Measurements from ENCODE around the gene GPD1. TPM values are rescaled to one million over a fixed set of nuclear protein-coding genes. Genes with fewer than 3 reads are reported as not detected.
"Not testable (repeated sequence)": the region's sequence is repeated elsewhere in the genome, so short reads cannot be mapped to it uniquely, and the experiment has no call there.

Gene GPD1
- total RNA-seq, 2 experiments from 2014 or later, result 0.30 TPM; not detected in 1

GRCh38 chr12:50077099-50077498, 26.7 kb upstream of the GPD1 start:
- ATAC-seq (no peak), DNase-seq (no peak)
- Mint-ChIP-seq H3K4me3 (no peak overlapping the region), H3K27ac (no peak overlapping the region), H3K9me3 (ENCODE audit: low read depth) (no peaks in the 10 kb centered on the region), H3K27me3 (no peaks in the 10 kb centered on the region), H3K4me1 (peaks cover 2% of the 10 kb centered on the region), H3K36me3 (no peaks in the 10 kb centered on the region)
- CTCF ChIA-PET, result interaction anchor here (1.2 to 11.6 kb wide), 8 partner anchors 10 to 253 kb away, joined by 3 to 221 read pairs (median 6); partner anchors contain the start of gene COX14

DNA sequence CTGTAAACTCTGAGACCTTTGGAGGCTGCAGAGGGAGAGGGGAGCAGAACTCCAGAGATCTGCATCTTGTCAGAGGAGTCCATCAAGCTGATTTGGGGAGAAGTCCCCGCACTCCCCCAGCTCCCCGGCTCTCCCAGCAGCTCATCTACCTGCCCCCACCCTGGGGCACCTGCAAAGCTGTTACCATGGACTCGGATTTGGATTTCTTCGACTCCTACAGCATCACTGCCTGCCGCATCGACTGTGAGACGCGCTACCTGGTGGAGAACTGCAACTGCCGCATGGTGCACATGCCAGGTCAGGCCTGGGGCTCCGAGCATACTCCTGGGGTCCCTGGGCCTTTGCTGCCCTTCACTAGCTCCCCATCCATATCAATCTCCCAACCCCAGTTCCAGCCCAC, 25.5 kb upstream of the GPD1 start:
- H3K27me3 Mint-ChIP-seq, result no peaks in the 10 kb centered on the region
- CTCF ChIA-PET, result interaction anchor here (0.6 to 1.8 kb wide), 4 partner anchors 11 to 941 kb away, joined by 3 to 8 read pairs (median 3); no protein-coding TSS in a partner anchor
- ATAC-seq (no peak), DNase-seq (no peak)
- no peaks in the 10 kb centered on the region for H3K9me3 Mint-ChIP-seq (ENCODE audit: low read depth)
- H3K4me3 Mint-ChIP-seq, result no peak overlapping the region
- H3K36me3 Mint-ChIP-seq, result no peaks in the 10 kb centered on the region
- peaks cover 2% of the 10 kb centered on the region for H3K4me1 Mint-ChIP-seq
- no peak overlapping the region for H3K27ac Mint-ChIP-seq

DNA sequence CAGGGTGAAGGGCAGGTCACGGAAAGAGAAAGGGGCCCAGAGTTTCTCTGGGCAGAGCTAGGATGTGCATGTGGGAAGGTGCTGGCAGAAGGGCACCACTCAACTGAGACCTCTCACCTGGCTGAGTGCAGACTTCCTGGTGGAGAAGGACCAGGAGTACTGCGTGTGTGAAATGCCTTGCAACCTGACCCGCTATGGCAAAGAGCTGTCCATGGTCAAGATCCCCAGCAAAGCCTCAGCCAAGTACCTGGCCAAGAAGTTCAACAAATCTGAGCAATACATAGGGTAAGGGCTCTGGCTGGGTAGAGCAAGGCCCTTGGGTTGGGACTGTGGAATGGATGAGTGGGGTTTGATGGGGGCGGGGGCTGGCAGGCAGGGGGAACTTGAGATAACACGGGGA, 24.0 kb upstream of the GPD1 start:
- ATAC-seq, result no peak
- no peak for DNase-seq
- Mint-ChIP-seq H3K9me3 (ENCODE audit: low read depth) (no peaks in the 10 kb centered on the region), H3K27me3 (no peaks in the 10 kb centered on the region), H3K4me1 (peaks cover 9% of the 10 kb centered on the region), H3K4me3 (no peak overlapping the region), H3K27ac (no peak overlapping the region), H3K36me3 (no peaks in the 10 kb centered on the region)
- CTCF ChIA-PET, result interaction anchor here (1.1 to 1.5 kb wide), 2 partner anchors 9 to 235 kb away, joined by 3 to 6 read pairs; no protein-coding TSS in a partner anchor

DNA sequence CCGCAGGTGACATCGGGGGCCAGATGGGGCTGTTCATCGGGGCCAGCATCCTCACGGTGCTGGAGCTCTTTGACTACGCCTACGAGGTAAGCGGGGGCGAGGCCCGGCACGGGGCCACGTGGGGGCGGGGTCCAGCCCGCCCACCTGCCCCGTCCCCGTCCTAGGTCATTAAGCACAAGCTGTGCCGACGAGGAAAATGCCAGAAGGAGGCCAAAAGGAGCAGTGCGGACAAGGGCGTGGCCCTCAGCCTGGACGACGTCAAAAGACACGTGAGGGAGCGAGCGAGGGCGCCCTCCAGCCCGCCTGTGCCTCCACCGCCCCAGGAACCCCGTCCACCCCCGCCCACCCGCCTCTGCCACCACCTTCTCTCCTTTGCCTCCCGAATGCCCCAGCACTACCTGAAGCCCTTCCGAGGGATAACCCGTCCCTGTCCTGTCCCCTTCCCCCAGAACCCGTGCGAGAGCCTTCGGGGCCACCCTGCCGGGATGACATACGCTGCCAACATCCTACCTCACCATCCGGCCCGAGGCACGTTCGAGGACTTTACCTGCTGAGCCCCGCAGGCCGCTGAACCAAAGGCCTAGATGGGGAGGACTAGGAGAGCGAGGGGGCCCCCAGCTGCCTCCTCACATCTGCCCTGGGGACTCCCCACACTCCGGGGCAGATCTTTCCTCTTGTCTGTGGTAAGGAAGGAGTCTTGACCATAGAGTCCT, 22.6 kb upstream of the GPD1 start:
- Mint-ChIP-seq H3K4me3 (no peak overlapping the region), H3K9me3 (ENCODE audit: low read depth) (no peaks in the 10 kb centered on the region), H3K36me3 (no peaks in the 10 kb centered on the region), H3K27me3 (no peaks in the 10 kb centered on the region), H3K4me1 (peaks cover 14% of the 10 kb centered on the region), H3K27ac (no peak overlapping the region)
- CTCF ChIA-PET, result interaction anchor here (1.1 kb wide), 1 partner anchor 29 kb away, joined by 3 read pairs; no protein-coding TSS in a partner anchor
- ATAC-seq (no peak), DNase-seq (no peak)

GRCh38 chr12:50082644-50083043, 21.2 kb upstream of the GPD1 start:
- Mint-ChIP-seq H3K4me3 (no peak overlapping the region), H3K4me1 (peaks cover 25% of the 10 kb centered on the region), H3K36me3 (no peaks in the 10 kb centered on the region), H3K27me3 (no peaks in the 10 kb centered on the region), H3K27ac (no peak overlapping the region), H3K9me3 (ENCODE audit: low read depth) (no peaks in the 10 kb centered on the region)
- CTCF ChIA-PET, result interaction anchor here (1.1 to 3.0 kb wide), 7 partner anchors 12 to 116 kb away, joined by 3 to 13 read pairs (median 4); no protein-coding TSS in a partner anchor
- DNase-seq (no peak), ATAC-seq (no peak)

DNA sequence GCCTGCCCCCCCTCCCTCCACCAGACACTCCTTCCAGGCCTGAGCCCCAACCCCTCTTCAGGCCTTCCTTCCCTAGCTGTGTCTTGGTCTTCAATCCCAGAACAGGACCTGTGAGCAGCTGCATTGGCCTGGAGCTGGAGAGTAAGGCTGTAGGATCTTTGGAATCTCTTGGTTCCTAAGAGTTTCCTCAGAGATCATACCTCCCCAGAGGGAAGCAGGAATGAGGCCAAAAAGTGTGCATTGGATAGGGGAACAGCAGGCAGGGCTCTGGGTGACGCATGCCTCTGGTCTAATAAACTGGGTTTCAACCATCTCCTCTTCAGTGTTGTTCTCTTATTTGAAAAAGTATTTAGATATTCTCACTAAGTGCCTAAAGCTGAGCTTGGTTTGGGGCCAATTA, 20.5 kb upstream of the GPD1 start:
- peaks cover under 1% of the 10 kb centered on the region for H3K36me3 Mint-ChIP-seq
- ATAC-seq (no peak), DNase-seq (no peak)
- no peaks in the 10 kb centered on the region for H3K9me3 Mint-ChIP-seq (ENCODE audit: low read depth)
- peaks cover 31% of the 10 kb centered on the region for H3K4me1 Mint-ChIP-seq
- peak overlapping the region; percentile 61 for H3K4me3 Mint-ChIP-seq
- CTCF ChIA-PET, result interaction anchor here (1.1 to 3.0 kb wide), 7 partner anchors 13 to 117 kb away, joined by 3 to 13 read pairs (median 4); no protein-coding TSS in a partner anchor
- peak overlapping the region; percentile 74 for H3K27ac Mint-ChIP-seq
- no peaks in the 10 kb centered on the region for H3K27me3 Mint-ChIP-seq

DNA sequence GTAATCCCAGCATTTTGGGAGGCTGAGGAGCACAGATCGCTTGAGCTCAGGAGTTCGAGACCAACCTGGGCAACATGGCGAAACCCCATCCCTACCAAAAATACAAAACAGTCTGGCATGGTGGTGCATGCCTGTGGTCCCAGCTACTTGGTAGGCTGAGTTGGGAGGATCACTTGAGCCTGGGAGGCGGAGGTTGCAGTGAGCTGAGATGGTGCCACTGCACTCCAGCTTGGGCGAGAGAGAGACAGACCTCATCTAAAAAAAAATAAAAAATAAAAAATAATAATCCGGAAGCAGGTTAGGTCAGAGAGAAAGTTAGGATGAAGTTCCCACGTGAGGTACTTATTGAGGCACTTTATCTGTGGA, 19.4 kb upstream of the GPD1 start:
- DNase-seq; H3K27me3 Mint-ChIP-seq; ATAC-seq; H3K36me3 Mint-ChIP-seq; H3K9me3 Mint-ChIP-seq (ENCODE audit: low read depth): not testable (repeated sequence)
- CTCF ChIA-PET, result interaction anchor here (0.7 to 6.8 kb wide), 17 partner anchors 9 to 964 kb away, joined by 3 to 70 read pairs (median 5); partner anchors contain the start of genes CERS5, COX14, LETMD1 and LIMA1
- Mint-ChIP-seq H3K4me3 (peak overlapping the region; percentile 88), H3K4me1 (peaks cover 38% of the 10 kb centered on the region), H3K27ac (peak overlapping the region; percentile 95)

- peak within 1 kb of the TSS; percentile 88 for H3K4me3 Mint-ChIP-seq
- no peaks in the 10 kb centered on the region for H3K9me3 Mint-ChIP-seq (ENCODE audit: low read depth)
- H3K36me3 Mint-ChIP-seq, result peaks cover 13% of the 10 kb centered on the region
- ATAC-seq (peak; percentile 86), DNase-seq (peak; percentile 90)
- CTCF ChIA-PET, result interaction anchor here (0.7 to 6.8 kb wide), 19 partner anchors 10 to 963 kb away, joined by 3 to 70 read pairs (median 5); partner anchors contain the start of genes CERS5, COX14, LETMD1 and LIMA1
- H3K4me1 Mint-ChIP-seq, result peaks cover 38% of the 10 kb centered on the region
- no peaks in the 10 kb centered on the region for H3K27me3 Mint-ChIP-seq
- H3K27ac Mint-ChIP-seq, result peak within 1 kb of the TSS; percentile 95
Observed at GRCh38 chr12:50084775-50085614, 18.8 kb upstream of the GPD1 start, which contains the start of gene SMARCD1. Gene SMARCD1, plus strand, starts transcription at chr12:50085342. Its CDS starts 28 bp downstream, at chr12:50085370.

DNA sequence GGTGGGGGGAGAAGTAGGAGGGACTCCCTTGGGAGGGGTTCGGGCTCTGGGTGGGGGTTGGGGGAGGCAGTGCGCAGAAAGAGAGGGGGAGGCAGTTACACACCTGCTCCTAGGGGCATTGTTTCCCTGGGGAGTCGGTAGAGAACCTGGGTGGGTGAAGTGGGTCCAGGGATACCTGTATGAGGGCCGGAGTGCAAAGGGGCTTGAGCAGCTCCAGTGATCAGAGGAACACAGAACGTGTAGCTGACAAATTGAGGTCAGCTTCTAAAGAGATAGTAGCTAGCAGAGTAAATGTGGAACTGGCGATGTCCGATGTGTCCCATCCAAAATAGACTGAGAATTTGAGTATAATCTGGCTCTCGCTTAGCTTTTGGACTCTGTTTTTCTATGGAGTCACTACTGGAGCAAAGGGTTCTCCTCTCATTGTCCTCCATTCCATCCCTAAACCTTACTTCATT, 18.2 kb upstream of the GPD1 start:
- H3K27me3 Mint-ChIP-seq, result no peaks in the 10 kb centered on the region
- peak overlapping the region; percentile 89 for H3K27ac Mint-ChIP-seq
- peaks cover 17% of the 10 kb centered on the region for H3K36me3 Mint-ChIP-seq
- no peaks in the 10 kb centered on the region for H3K9me3 Mint-ChIP-seq (ENCODE audit: low read depth)
- CTCF ChIA-PET, result interaction anchor here (0.8 to 6.8 kb wide), 13 partner anchors 10 to 229 kb away, joined by 3 to 70 read pairs (median 6); partner anchors contain the start of genes CERS5, COX14 and LIMA1
- no peak for ATAC-seq
- peak overlapping the region; percentile 86 for H3K4me3 Mint-ChIP-seq
- DNase-seq, result no peak
- peaks cover 38% of the 10 kb centered on the region for H3K4me1 Mint-ChIP-seq

DNA sequence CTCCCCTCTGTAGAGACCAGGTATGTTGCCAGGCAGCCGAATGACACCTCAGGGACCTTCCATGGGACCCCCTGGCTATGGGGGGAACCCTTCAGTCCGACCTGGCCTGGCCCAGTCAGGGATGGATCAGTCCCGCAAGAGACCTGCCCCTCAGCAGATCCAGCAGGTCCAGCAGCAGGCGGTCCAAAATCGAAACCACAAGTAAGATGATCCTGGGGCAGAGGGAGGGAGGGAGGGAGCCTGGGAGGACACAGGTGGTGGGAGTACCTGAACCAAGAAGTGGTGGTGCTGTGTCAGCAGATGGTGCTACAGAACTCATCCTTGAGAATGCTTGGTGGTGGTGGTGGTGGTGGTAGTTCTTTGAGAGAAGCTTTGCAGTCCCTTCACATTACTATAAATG, 17.7 kb upstream of the GPD1 start:
- Mint-ChIP-seq H3K36me3 (peaks cover 20% of the 10 kb centered on the region), H3K27me3 (no peaks in the 10 kb centered on the region), H3K27ac (peak overlapping the region; percentile 89), H3K4me1 (peaks cover 38% of the 10 kb centered on the region), H3K9me3 (ENCODE audit: low read depth) (no peaks in the 10 kb centered on the region), H3K4me3 (peak overlapping the region; percentile 86)
- ATAC-seq (no peak), DNase-seq (no peak)
- CTCF ChIA-PET, result interaction anchor here (0.8 to 6.8 kb wide), 5 partner anchors 25 to 228 kb away, joined by 3 to 70 read pairs (median 5); partner anchors contain the start of genes CERS5 and COX14

GRCh38 chr12:50087151-50087550, 16.7 kb upstream of the GPD1 start:
- CTCF ChIA-PET, result interaction anchor here (1.0 to 6.8 kb wide), 7 partner anchors 10 to 227 kb away, joined by 3 to 70 read pairs (median 8); partner anchors contain the start of gene COX14
- no peak for ATAC-seq
- Mint-ChIP-seq H3K36me3 (peaks cover 24% of the 10 kb centered on the region), H3K4me3 (no peak overlapping the region), H3K27me3 (no peaks in the 10 kb centered on the region), H3K4me1 (peaks cover 38% of the 10 kb centered on the region), H3K9me3 (ENCODE audit: low read depth) (no peaks in the 10 kb centered on the region), H3K27ac (no peak overlapping the region)
- no peak for DNase-seq

GRCh38 chr12:50087995-50088394, 15.8 kb upstream of the GPD1 start:
- ATAC-seq (no peak), DNase-seq (no peak)
- peaks cover 38% of the 10 kb centered on the region for H3K4me1 Mint-ChIP-seq
- CTCF ChIA-PET, result interaction anchor here (0.6 to 6.8 kb wide), 16 partner anchors 9 to 227 kb away, joined by 3 to 70 read pairs (median 4); partner anchors contain the start of genes COX14, GPD1 and RACGAP1
- H3K27me3 Mint-ChIP-seq, result no peaks in the 10 kb centered on the region
- H3K4me3 Mint-ChIP-seq, result no peak overlapping the region
- peaks cover 24% of the 10 kb centered on the region for H3K36me3 Mint-ChIP-seq
- no peaks in the 10 kb centered on the region for H3K9me3 Mint-ChIP-seq (ENCODE audit: low read depth)
- no peak overlapping the region for H3K27ac Mint-ChIP-seq
